Stimulated activated CD4-positive, alpha-beta T cell treated with anti-CD3 and anti-CD28 coated beads, Interleukin-4, amount 100 ng/mL, for 4 hours (primary cell): ENCODE results near the gene COQ4.
"Not testable (repeated sequence)": the region's sequence is repeated elsewhere in the genome, so short reads cannot be mapped to it uniquely, and the experiment has no call there.

Experiments
- DNase-seq, 2 experiments: peaks; one replicate each; pipeline ENCODE4 v3.0.0-alpha.2; 2020

The COQ4 gene

GRCh38 chr9:128304136-128304970 is 18.3 kb upstream of the COQ4 start:
- DNase-seq: no peak

DNA sequence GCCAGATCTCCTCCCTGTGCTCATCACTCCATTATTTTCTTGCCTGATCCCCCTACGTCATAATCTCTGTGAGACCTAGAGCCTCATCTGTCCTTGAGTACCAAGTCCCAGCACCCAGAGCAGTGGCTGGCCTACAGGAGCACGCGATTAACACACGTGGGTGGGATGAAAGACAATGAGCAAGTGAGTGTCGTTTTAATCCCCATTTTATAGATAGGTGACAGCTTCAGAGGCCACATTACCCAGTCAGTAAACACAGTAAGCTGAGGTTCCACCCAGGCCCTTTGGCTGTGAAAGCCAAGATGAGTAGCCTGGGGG is 17.7 kb upstream of the COQ4 start:
- DNase-seq: no peak

DNA sequence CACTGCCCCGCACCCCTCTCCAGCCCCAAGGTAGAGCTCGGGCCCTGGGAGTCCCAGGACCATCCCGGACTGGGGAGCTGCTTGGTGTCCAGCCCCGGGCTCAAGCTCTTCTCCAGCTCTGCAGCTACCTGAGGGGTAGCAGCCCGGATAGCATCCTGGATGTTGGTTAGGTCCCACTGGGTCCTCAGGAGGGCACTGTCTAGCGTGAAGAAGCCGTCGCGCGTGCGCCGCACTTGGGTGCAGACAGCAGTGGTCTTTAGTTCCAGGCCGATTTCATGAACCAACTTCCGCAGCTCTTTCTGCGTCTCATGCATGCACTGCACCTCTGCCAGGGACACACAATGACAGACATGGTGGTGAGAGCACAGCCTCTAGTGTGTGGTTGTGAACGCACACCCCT is 13.1 kb upstream of the COQ4 start:
- no peak for DNase-seq

DNA sequence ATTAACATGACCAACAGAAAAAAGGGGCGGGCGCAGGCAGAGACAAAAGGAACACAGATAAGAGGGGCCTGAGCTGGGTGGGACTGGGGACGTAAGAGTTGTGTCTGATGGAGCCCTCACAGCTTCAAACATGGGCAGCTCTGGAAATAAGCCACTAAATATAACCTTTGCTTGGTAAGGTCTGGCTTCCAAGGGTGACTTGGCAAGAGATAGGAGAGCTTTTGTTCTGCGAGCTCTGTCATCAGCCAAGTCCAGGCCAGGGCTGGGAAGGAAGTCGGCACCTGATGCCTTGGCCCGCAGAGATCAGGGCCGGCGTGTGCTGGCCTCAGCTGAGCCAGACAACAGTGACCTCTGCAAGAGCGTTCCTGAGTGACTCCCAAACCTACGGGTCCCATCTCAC is 12.2 kb upstream of the COQ4 start:
- DNase-seq: no peak

DNA sequence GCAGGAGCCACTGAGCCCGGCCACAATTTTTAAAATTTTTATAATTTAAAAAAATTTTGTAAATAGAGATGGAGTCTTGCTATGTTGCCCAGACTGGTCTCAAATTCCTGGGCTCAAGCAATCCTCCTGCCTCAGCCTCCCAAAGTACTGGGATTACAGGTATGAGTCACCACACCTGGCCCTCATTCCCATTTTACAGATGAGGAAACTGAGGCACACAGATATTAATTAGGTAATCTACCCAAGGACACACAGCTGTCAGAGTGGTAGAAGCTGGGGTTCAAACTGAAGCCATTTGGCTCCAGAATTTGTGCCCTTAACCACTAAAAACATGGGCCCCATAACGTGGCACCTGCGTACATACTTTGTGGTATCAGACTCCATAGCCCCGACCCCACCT is 7.9 kb upstream of the COQ4 start:
- DNase-seq: no peak

- no peak for DNase-seq
Measured at GRCh38 chr9:128316421-128316820, 6.2 kb upstream of the COQ4 start.

DNA sequence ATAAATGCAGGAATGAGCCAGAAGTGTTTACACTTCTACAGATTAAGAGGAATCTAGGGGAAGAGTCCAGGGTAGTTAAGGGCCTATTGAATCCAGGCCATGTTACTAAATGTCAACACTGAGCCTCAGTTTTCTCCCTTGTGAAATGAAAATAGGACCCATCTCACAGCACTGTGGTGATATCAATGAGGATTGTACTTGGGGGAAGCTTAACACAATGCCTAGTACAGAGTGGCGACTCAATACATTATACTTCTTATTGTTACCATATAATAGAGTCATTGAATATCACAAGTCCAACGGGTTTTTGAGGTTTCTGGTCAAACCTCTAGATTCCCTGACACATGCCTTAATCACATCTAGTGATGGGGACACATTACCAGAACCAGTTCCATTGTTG is 5.0 kb upstream of the COQ4 start:
- no peak for DNase-seq

- no peak for DNase-seq
Measured at GRCh38 chr9:128321343-128321742, 1.3 kb upstream of the COQ4 start.

- no peak for DNase-seq
Measured at GRCh38 chr9:128321879-128322403, 698 bp upstream of the COQ4 start.

- no peak for DNase-seq
Measured at GRCh38 chr9:128323212-128323730, 632 bp downstream of the COQ4 start.

GRCh38 chr9:128323791-128324190 is 1.2 kb downstream of the COQ4 start:
- DNase-seq: no peak

- no peak for DNase-seq
Measured at GRCh38 chr9:128324401-128324800, 1.8 kb downstream of the COQ4 start.

- no peak for DNase-seq
Measured at GRCh38 chr9:128325629-128326028, 3.0 kb downstream of the COQ4 start.

- no peak for DNase-seq
Measured at GRCh38 chr9:128333451-128333869, 10.8 kb downstream of the COQ4 start.

DNA sequence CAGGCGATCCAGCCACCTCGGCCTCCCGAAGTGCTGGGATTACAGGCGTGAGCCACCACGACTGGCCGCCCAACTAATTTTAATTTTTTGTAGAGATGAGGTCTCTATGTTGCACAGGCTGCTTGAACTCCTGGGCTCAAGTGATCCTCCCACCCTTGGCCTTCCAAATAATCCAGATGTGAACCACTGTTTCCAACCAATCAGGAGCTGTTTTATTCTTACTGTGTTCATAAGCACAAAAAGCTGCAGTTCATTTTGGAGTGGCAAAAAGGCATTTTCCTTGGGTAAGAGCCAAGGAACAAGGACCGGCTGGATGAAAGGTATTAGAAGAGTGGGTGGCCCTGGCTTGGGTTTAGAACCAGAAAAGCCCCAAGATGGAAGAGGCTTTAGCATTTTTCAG is 12.5 kb downstream of the COQ4 start:
- no peak for DNase-seq

- DNase-seq: no peak
Measured at GRCh38 chr9:128335914-128336313, 13.3 kb downstream of the COQ4 start.

GRCh38 chr9:128337936-128338335 is 15.3 kb downstream of the COQ4 start:
- DNase-seq: no peak

DNA sequence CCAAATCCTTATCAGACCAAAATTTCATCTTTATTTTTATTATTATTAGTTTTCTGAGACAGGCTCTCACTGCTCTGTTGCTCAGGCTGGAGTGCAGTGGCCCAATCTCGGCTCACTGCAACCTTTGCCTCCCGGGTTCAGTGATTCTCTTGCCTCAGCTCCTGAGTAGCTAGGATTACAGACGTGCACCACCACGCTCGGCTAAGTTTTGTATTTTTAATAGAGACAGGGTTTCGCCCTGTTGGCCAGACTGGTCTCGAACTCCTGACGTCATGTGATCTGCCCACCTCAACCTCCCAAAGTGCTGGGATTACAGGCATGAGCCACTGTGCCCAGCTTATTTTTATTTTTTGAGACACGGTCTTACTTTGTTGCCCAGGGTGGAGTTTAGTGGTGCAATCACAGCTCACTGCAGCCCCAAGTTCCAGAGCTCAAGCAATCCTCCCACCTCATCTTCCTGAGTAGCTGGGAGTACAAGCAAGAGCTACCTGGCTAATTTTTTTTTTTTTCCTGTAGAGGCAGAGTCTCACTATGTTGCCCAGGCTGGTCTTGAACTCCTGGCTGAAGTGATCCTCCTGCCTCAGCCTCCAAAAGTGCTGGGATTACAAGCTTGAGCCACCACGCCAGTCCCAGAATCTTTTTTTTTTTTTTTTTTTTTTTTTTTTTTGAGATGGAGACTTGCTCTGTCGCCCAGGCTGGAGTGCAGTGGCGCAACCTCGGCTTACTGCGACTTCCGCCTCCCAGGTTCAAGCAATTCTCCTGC is 16.4 kb downstream of the COQ4 start:
- DNase-seq: not testable (repeated sequence)

GRCh38 chr9:128339761-128340690 is 17.4 kb downstream of the COQ4 start, which contains the start of gene SLC27A4:
TSS of gene SLC27A4 (plus strand) at chr9:128340527. CDS start at chr9:128343133, 2,606 bp downstream.
- DNase-seq: peak; percentile 80

DNA sequence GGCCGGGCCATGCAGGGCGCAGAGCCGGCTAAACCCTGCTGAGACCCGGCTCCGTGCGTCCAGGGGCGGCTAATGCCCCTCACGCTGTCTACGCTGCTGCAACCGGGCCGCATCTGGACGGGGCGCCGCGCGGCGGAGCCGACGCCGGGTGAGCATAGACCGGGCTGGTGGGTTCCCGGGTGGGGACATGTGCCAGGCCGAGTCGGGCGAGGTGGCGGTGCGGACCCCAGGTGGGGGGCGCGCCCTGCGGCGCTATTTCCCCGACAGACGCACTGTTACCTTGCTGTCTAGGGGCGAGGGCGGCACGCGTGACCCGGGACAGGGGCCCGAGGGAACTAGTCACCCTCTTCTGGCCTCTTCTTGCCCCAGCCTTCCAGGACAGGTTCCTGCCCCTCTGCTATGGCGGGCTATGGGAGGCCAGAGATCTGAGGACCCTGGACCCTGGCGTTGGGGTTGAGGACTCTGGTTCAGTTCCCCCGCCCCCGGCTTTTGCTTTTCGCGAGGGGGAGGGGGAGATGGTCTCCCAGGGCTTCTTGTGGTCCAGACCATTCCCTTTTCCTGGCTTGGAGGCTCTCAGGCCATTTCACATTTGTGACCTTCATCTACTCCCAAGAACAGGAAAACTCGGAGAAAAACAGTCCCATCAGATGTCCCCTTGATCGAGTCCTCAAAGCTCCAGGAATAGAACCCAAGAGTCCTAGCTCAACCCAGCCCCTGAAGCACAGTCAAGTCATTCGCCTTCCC is 18.2 kb downstream of the COQ4 start:
- peak in 1 of 2 experiments; percentile 27 for DNase-seq

DNA sequence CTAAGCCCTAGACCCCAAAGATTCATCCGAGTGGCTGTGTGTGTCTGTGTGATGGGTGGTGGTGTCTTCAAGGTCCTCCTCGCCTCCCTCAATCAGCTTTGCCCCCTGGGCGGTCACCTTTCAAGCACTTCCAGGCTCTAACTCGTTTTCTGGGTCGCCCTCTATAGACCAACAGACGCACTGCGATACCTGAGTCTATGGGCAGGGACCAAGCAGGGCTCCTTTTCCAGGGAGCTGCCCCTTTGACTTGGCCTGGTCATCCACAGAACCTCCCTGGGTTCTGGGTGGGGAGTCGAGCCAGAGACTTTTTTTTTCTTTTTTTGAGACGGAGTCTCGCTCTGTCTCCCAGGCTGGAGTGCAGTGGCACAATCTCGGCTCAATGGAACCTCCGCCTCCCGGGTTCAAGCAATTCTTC is 18.8 kb downstream of the COQ4 start:
- DNase-seq: peak; percentile 57 to 67
